Stimulated activated memory B cell treated with anti-CD40 and anti-IgM and Interleukin-4, amounts not matched to agents 10 μg/mL and 1 μg/mL and 100 μg/mL, for 72 hours (primary cell): ENCODE measurements around the gene EBF3.

ENCODE experiments used
- ATAC-seq: fragments of 150-1000 bp; cut with Tn5 transposase; 2 replicates; pipeline ENCODE4 v1.10.0; 2021
- H3K27ac Mint-ChIP-seq: one replicate; pipeline ENCODE4 v1.8.0; 2022; ENCODE audit warnings: mild to moderate bottlenecking, mixed read lengths
- H3K27me3 Mint-ChIP-seq: one replicate; pipeline ENCODE4 v1.8.0; 2022; ENCODE audit warnings: mixed read lengths
- H3K36me3 Mint-ChIP-seq: one replicate; pipeline ENCODE4 v1.8.0; 2022; ENCODE audit warnings: mixed read lengths
- H3K4me1 Mint-ChIP-seq: one replicate; pipeline ENCODE4 v1.8.0; 2022; ENCODE audit warnings: mixed read lengths
- H3K4me3 Mint-ChIP-seq: one replicate; pipeline ENCODE4 v1.8.0; 2022; ENCODE audit warnings: mild to moderate bottlenecking, moderate library complexity, mixed read lengths
- H3K9me3 Mint-ChIP-seq: one replicate; pipeline ENCODE4 v1.8.0; 2022; ENCODE audit warnings: mixed read lengths

The EBF3 gene

GRCh38 chr10:129837909-129838582, 126.0 kb downstream of the EBF3 start:
- no peaks in the 10 kb centered on the region for H3K4me1 Mint-ChIP-seq
- no peaks in the 10 kb centered on the region for H3K36me3 Mint-ChIP-seq
- H3K27me3 Mint-ChIP-seq = no peaks in the 10 kb centered on the region
- H3K9me3 Mint-ChIP-seq = no peaks in the 10 kb centered on the region
- no peak for ATAC-seq
- no peak overlapping the region for H3K27ac Mint-ChIP-seq
- no peak overlapping the region for H3K4me3 Mint-ChIP-seq

GRCh38 chr10:129836253-129836652, 127.8 kb downstream of the EBF3 start:
- Mint-ChIP-seq H3K9me3 (no peaks in the 10 kb centered on the region), H3K27ac (no peak overlapping the region), H3K36me3 (no peaks in the 10 kb centered on the region), H3K4me3 (no peak overlapping the region), H3K27me3 (no peaks in the 10 kb centered on the region), H3K4me1 (no peaks in the 10 kb centered on the region)
- no peak for ATAC-seq

- Mint-ChIP-seq H3K9me3 (no peaks in the 10 kb centered on the region), H3K4me1 (no peaks in the 10 kb centered on the region)
These were observed 129.9 kb downstream of the EBF3 start for GRCh38 chr10:129833994-129834739.

GRCh38 chr10:129833468-129833950, 130.6 kb downstream of the EBF3 start:
- Mint-ChIP-seq H3K27me3 (no peaks in the 10 kb centered on the region), H3K4me3 (no peak overlapping the region), H3K4me1 (no peaks in the 10 kb centered on the region), H3K9me3 (no peaks in the 10 kb centered on the region), H3K27ac (no peak overlapping the region), H3K36me3 (no peaks in the 10 kb centered on the region)
- no peak for ATAC-seq

More at GRCh38 chr10:129833994-129834739, 129.9 kb downstream of the EBF3 start:
- Mint-ChIP-seq H3K27me3 (no peaks in the 10 kb centered on the region), H3K27ac (no peak overlapping the region), H3K36me3 (no peaks in the 10 kb centered on the region), H3K4me3 (no peak overlapping the region)
- no peak for ATAC-seq

GRCh38 chr10:129832573-129833467, 131.3 kb downstream of the EBF3 start:
- H3K9me3 Mint-ChIP-seq = no peaks in the 10 kb centered on the region
- H3K27ac Mint-ChIP-seq = no peak overlapping the region

GRCh38 chr10:129831150-129831549, 132.9 kb downstream of the EBF3 start:
- no peaks in the 10 kb centered on the region for H3K36me3 Mint-ChIP-seq
- H3K4me3 Mint-ChIP-seq = no peak overlapping the region
- no peaks in the 10 kb centered on the region for H3K9me3 Mint-ChIP-seq
- ATAC-seq = no peak
- no peaks in the 10 kb centered on the region for H3K27me3 Mint-ChIP-seq
- H3K4me1 Mint-ChIP-seq = no peaks in the 10 kb centered on the region
- H3K27ac Mint-ChIP-seq = no peak overlapping the region

More at GRCh38 chr10:129832573-129833467, 131.3 kb downstream of the EBF3 start:
- Mint-ChIP-seq H3K27me3 (no peaks in the 10 kb centered on the region), H3K36me3 (no peaks in the 10 kb centered on the region), H3K4me1 (no peaks in the 10 kb centered on the region), H3K4me3 (no peak overlapping the region)
- ATAC-seq = no peak

GRCh38 chr10:129825826-129826225, 138.2 kb downstream of the EBF3 start:
- no peaks in the 10 kb centered on the region for H3K4me1 Mint-ChIP-seq
- peak; percentile 22 for ATAC-seq

GRCh38 chr10:129825221-129825620, 138.9 kb downstream of the EBF3 start:
- no peak overlapping the region for H3K4me3 Mint-ChIP-seq
- peaks cover 9% of the 10 kb centered on the region for H3K27me3 Mint-ChIP-seq
- no peaks in the 10 kb centered on the region for H3K9me3 Mint-ChIP-seq
- H3K4me1 Mint-ChIP-seq = no peaks in the 10 kb centered on the region
- peak; percentile 53 for ATAC-seq
- no peaks in the 10 kb centered on the region for H3K36me3 Mint-ChIP-seq
- H3K27ac Mint-ChIP-seq = no peak overlapping the region

More at GRCh38 chr10:129825826-129826225, 138.2 kb downstream of the EBF3 start:
- H3K27ac Mint-ChIP-seq = no peak overlapping the region
- H3K36me3 Mint-ChIP-seq = no peaks in the 10 kb centered on the region
- H3K9me3 Mint-ChIP-seq = no peaks in the 10 kb centered on the region
- peaks cover 9% of the 10 kb centered on the region for H3K27me3 Mint-ChIP-seq
- no peak overlapping the region for H3K4me3 Mint-ChIP-seq

GRCh38 chr10:129820451-129820850, 143.6 kb downstream of the EBF3 start:
- no peak for ATAC-seq
- H3K27me3 Mint-ChIP-seq = peaks cover 9% of the 10 kb centered on the region
- no peaks in the 10 kb centered on the region for H3K36me3 Mint-ChIP-seq
- H3K9me3 Mint-ChIP-seq = peaks cover 4% of the 10 kb centered on the region
- H3K4me3 Mint-ChIP-seq = no peak overlapping the region
- no peak overlapping the region for H3K27ac Mint-ChIP-seq
- no peaks in the 10 kb centered on the region for H3K4me1 Mint-ChIP-seq

- peaks cover 4% of the 10 kb centered on the region for H3K9me3 Mint-ChIP-seq
- H3K36me3 Mint-ChIP-seq = no peaks in the 10 kb centered on the region
- H3K4me3 Mint-ChIP-seq = no peak overlapping the region
These were observed 147.4 kb downstream of the EBF3 start for GRCh38 chr10:129816656-129817045.

GRCh38 chr10:129815898-129816655, 148.0 kb downstream of the EBF3 start:
- no peak for ATAC-seq
- Mint-ChIP-seq H3K4me3 (no peak overlapping the region), H3K9me3 (peaks cover 4% of the 10 kb centered on the region), H3K27ac (no peak overlapping the region), H3K36me3 (no peaks in the 10 kb centered on the region), H3K4me1 (no peaks in the 10 kb centered on the region), H3K27me3 (peaks cover 8% of the 10 kb centered on the region)

More at GRCh38 chr10:129816656-129817045, 147.4 kb downstream of the EBF3 start:
- ATAC-seq = no peak
- Mint-ChIP-seq H3K27me3 (peaks cover 8% of the 10 kb centered on the region), H3K27ac (no peak overlapping the region), H3K4me1 (no peaks in the 10 kb centered on the region)

- H3K4me3 Mint-ChIP-seq = no peak overlapping the region
- no peak for ATAC-seq
- H3K9me3 Mint-ChIP-seq = peaks cover 4% of the 10 kb centered on the region
- H3K27ac Mint-ChIP-seq = no peak overlapping the region
- H3K4me1 Mint-ChIP-seq = no peaks in the 10 kb centered on the region
- no peaks in the 10 kb centered on the region for H3K36me3 Mint-ChIP-seq
- H3K27me3 Mint-ChIP-seq = peaks cover 8% of the 10 kb centered on the region
These were observed 149.1 kb downstream of the EBF3 start for GRCh38 chr10:129814681-129815646.

- Mint-ChIP-seq H3K27me3 (peaks cover 8% of the 10 kb centered on the region), H3K9me3 (no peaks in the 10 kb centered on the region), H3K27ac (no peak overlapping the region), H3K36me3 (no peaks in the 10 kb centered on the region), H3K4me3 (no peak overlapping the region), H3K4me1 (no peaks in the 10 kb centered on the region)
- no peak for ATAC-seq
These were observed 151.7 kb downstream of the EBF3 start for GRCh38 chr10:129812398-129812797.

GRCh38 chr10:129811208-129811607, 152.9 kb downstream of the EBF3 start:
- Mint-ChIP-seq H3K36me3 (no peaks in the 10 kb centered on the region), H3K4me3 (no peak overlapping the region), H3K27me3 (peaks cover 8% of the 10 kb centered on the region), H3K9me3 (peaks cover 5% of the 10 kb centered on the region), H3K27ac (no peak overlapping the region), H3K4me1 (no peaks in the 10 kb centered on the region)
- no peak for ATAC-seq
